ENCODE results near the gene LRPAP1. TPM values are rescaled to one million over a fixed set of nuclear protein-coding genes. Genes with fewer than 3 reads are reported as not detected.

Gene LRPAP1
- total RNA-seq, 1 experiment from 2014 or later: 90.8 TPM

DNA sequence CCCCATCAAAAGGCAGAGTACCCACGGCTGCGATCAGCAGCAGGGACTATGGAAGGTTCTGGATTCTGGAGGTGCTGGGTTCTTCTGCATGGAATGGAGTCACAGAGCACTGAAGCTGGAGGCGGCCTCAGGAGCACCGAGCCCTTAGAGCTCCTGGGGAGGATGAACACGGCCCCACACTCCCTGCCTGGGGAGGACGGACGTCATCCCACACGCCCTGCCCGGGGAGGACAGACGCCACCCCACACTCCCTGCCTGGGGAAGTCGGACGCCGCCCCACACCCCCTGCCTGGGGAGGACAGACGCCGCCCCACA, 9.9 kb downstream of the LRPAP1 start (continued):
- TF ChIP-seq, protein P1, sequence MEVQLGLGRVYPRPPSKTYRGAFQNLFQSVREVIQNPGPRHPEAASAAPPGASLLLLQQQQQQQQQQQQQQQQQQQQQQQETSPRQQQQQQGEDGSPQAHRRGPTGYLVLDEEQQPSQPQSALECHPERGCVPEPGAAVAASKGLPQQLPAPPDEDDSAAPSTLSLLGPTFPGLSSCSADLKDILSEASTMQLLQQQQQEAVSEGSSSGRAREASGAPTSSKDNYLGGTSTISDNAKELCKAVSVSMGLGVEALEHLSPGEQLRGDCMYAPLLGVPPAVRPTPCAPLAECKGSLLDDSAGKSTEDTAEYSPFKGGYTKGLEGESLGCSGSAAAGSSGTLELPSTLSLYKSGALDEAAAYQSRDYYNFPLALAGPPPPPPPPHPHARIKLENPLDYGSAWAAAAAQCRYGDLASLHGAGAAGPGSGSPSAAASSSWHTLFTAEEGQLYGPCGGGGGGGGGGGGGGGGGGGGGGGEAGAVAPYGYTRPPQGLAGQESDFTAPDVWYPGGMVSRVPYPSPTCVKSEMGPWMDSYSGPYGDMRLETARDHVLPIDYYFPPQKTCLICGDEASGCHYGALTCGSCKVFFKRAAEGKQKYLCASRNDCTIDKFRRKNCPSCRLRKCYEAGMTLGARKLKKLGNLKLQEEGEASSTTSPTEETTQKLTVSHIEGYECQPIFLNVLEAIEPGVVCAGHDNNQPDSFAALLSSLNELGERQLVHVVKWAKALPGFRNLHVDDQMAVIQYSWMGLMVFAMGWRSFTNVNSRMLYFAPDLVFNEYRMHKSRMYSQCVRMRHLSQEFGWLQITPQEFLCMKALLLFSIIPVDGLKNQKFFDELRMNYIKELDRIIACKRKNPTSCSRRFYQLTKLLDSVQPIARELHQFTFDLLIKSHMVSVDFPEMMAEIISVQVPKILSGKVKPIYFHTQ (CRISPR knock-in tag; IDR thresholded peaks at IDR 0.05): no peak
- TF ChIP-seq JUN (CRISPR knock-in tag; IDR thresholded peaks at IDR 0.05): no peak

DNA sequence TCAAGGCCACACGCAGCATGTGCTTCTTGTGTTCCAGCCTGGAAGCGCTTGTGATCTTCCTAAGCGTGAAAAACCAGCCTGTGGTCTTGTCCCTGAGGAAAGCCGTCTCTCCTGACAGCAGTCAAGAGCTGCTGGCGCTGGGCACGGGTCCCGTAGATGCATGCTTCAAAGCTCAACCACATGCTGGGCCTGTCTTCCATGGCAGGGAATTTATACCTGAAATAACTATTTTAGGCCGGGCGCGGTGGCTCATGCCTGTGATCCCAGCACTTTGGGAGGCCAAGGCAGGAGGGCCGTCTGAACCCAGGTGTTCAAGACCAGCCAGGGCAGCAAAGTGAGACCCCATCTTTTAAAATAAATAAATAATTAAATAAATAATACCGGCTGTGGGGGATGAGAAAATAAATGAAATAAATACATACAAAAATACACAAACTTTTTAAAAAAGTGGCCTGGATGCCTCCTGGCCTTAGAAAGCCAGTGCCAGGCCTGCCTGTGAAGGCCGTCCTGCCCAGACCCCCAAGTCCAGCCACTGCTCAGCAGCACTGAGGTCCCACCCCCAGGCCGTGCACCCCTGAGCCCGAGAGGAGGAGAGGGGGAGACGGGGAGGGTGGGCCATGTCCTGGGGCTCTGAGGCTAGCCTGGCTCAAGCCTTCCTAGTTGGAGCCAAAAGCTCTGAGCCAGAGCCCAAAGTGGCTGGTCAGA, 10.4 kb downstream of the LRPAP1 start:
- Mint-ChIP-seq H3K9me3 (no peaks in the 10 kb centered on the region), H3K27me3 (ENCODE audit: low read depth) (no peaks in the 10 kb centered on the region), H3K36me3 (peaks cover 36% of the 10 kb centered on the region), H3K4me1 (no peaks in the 10 kb centered on the region), H3K4me3 (no peak overlapping the region), H3K27ac (no peak overlapping the region)
- ChIA-PET POLR2A (interaction anchor here (0.7 kb wide), 1 partner anchor 1093 kb away, joined by 3 read pairs; no protein-coding TSS in a partner anchor), CTCF (no interaction called here)
- ATAC-seq (no peak), DNase-seq (ENCODE audit: low spot score) (peak; percentile 4)
- TF ChIP-seq, protein P2, sequence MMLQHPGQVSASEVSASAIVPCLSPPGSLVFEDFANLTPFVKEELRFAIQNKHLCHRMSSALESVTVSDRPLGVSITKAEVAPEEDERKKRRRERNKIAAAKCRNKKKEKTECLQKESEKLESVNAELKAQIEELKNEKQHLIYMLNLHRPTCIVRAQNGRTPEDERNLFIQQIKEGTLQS (CRISPR knock-in tag; conservative IDR thresholded peaks at IDR 0.05): no peak
- TF ChIP-seq FOXP1 (CRISPR knock-in tag; IDR thresholded peaks at IDR 0.05; ENCODE audit: borderline replicate concordance) (no peak), GRHL2 (CRISPR knock-in tag; IDR thresholded peaks at IDR 0.05; ENCODE audit: insufficient replicate concordance, severe bottlenecking) (no peak), ZNF423 (CRISPR knock-in tag; IDR thresholded peaks at IDR 0.05) (no peak), ESRRA (CRISPR knock-in tag; IDR thresholded peaks at IDR 0.05; ENCODE audit: borderline replicate concordance) (no peak), HMGA2 (CRISPR knock-in tag; IDR thresholded peaks at IDR 0.05) (no peak), ZNF232 (CRISPR knock-in tag; IDR thresholded peaks at IDR 0.05) (no peak), TEAD4 (CRISPR knock-in tag; IDR thresholded peaks at IDR 0.05) (no peak)
- TF ChIP-seq, protein P3, sequence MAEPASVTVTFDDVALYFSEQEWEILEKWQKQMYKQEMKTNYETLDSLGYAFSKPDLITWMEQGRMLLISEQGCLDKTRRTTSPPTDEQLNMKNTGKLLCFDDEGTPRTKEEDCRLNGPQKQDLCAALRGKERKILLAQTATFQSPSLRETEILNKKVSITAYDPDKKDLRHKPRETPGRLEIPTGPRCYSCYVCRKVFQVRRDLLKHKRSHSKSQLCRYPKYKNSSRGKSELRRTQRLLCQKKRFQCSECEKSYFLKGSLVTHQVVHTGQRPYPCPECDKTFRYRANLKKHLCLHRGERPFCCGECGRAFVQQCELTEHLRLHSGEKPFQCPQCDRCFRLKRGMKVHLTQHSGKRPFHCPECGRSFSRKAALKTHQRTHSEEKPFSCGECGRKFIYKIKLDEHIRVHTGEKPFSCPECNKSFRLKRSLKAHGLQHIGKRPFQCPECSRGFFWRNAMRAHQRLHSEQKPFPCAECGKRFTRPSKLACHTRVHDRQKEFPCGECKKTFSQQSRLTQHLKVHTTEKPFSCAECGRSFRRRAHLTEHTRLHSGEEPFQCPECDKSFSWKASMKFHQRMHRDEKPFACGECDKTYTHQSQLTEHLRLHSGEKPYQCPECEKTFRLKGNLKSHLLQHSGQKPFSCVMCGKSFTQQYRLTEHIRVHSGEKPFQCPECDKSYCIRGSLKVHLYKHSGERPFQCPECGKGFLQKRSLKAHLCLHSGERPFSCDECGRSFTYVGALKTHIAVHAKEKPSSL (CRISPR knock-in tag; conservative IDR thresholded peaks at IDR 0.05): no peak

DNA sequence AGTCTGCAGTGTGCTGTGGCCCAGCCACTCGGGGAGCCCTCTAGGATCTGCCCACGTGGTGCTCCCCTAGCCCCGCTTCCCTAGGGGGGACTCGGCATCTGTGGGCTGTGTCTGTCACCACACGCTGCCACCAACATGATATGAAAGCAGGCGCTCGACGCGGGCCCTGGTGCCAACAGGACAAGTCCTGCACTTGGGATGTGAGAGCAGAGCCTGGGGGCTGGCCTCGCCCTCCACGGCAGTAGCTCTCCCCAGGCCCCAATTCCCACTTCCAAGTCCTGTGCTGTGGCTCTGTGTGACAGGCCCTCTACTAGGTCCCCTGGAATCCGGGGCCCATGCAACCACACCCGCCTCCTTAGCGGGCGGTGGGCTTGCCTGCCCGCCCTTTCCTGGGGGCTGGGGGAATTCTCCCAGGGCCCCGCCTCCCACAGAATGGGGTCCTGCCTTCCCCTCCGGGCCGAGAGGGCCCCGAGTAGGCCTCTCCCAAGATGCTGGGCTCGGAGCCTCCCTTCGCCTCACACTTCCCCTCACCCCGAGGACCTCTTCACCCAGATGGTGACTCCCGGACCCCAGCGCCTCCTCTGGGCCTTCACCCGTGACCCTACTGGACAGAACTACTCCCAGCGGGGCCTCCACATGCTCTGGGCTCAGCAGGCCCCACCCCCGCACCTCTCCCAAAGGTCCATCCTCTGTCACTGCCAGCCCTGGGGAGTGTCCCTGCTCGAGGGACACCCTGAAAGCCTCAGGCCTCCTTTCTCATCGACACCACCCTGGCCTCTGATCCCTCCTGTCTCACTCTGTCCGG, 11.2 kb downstream of the LRPAP1 start:
- Mint-ChIP-seq H3K4me3 (no peak overlapping the region), H3K27ac (no peak overlapping the region), H3K36me3 (peaks cover 41% of the 10 kb centered on the region), H3K9me3 (no peaks in the 10 kb centered on the region), H3K4me1 (no peaks in the 10 kb centered on the region), H3K27me3 (ENCODE audit: low read depth) (no peaks in the 10 kb centered on the region)
- DNase-seq (ENCODE audit: low spot score) (peak; percentile 7), ATAC-seq (no peak)
- no peak for TF ChIP-seq TEAD1 (CRISPR knock-in tag; IDR thresholded peaks at IDR 0.05)
- ChIA-PET CTCF (no interaction called here), POLR2A (no interaction called here)

DNA sequence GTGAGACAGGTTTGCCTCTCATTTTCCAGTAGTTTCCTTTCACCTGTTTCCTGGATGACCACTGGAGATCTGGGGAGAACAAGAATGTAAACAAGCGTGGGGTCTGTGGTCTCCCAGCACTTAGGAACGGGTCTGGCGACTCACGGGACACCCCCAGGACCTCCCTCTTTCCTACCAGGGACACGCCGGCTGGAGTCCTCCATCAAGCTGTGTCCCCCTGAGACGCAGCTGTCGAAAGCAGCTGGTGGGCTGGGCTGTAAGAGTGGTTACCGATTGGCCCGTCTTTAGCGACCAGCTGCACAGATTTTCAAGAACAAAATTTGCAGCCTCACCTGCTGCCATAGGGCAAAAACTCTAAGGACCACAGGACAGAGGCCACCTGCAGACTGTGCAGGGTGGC, 11.9 kb downstream of the LRPAP1 start:
- Mint-ChIP-seq H3K9me3 (no peaks in the 10 kb centered on the region), H3K4me3 (no peak overlapping the region), H3K27me3 (ENCODE audit: low read depth) (no peaks in the 10 kb centered on the region), H3K36me3 (peaks cover 46% of the 10 kb centered on the region), H3K27ac (no peak overlapping the region; the same call in 1 of the 2 replicates), H3K4me1 (peaks cover 4% of the 10 kb centered on the region; the same call in 1 of the 2 replicates)
- ChIA-PET CTCF (no interaction called here), POLR2A (no interaction called here)
- ATAC-seq (no peak), DNase-seq (ENCODE audit: low spot score) (peak; percentile 5)
- TF ChIP-seq TEAD4 (CRISPR knock-in tag; IDR thresholded peaks at IDR 0.05) (no peak), JAZF1 (CRISPR knock-in tag; IDR thresholded peaks at IDR 0.05) (no peak)
- TF ChIP-seq, protein P4, sequence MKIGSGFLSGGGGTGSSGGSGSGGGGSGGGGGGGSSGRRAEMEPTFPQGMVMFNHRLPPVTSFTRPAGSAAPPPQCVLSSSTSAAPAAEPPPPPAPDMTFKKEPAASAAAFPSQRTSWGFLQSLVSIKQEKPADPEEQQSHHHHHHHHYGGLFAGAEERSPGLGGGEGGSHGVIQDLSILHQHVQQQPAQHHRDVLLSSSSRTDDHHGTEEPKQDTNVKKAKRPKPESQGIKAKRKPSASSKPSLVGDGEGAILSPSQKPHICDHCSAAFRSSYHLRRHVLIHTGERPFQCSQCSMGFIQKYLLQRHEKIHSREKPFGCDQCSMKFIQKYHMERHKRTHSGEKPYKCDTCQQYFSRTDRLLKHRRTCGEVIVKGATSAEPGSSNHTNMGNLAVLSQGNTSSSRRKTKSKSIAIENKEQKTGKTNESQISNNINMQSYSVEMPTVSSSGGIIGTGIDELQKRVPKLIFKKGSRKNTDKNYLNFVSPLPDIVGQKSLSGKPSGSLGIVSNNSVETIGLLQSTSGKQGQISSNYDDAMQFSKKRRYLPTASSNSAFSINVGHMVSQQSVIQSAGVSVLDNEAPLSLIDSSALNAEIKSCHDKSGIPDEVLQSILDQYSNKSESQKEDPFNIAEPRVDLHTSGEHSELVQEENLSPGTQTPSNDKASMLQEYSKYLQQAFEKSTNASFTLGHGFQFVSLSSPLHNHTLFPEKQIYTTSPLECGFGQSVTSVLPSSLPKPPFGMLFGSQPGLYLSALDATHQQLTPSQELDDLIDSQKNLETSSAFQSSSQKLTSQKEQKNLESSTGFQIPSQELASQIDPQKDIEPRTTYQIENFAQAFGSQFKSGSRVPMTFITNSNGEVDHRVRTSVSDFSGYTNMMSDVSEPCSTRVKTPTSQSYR (CRISPR knock-in tag; IDR thresholded peaks at IDR 0.05): no peak
